HG03442 (cell line): ENCODE results near the gene PPP1R18.
"Not testable (repeated sequence)": the region's sequence is repeated elsewhere in the genome, so short reads cannot be mapped to it uniquely, and the experiment has no call there.

ENCODE experiments used
- ATAC-seq: cut with Tn5 transposase; IDR thresholded peaks from one replicate; pipeline ENCODE4 v1.9.1; 2021; ENCODE audit warnings: mild to moderate bottlenecking, moderate library complexity; ENCODE audit not compliant: unreplicated experiment

The PPP1R18 gene

DNA sequence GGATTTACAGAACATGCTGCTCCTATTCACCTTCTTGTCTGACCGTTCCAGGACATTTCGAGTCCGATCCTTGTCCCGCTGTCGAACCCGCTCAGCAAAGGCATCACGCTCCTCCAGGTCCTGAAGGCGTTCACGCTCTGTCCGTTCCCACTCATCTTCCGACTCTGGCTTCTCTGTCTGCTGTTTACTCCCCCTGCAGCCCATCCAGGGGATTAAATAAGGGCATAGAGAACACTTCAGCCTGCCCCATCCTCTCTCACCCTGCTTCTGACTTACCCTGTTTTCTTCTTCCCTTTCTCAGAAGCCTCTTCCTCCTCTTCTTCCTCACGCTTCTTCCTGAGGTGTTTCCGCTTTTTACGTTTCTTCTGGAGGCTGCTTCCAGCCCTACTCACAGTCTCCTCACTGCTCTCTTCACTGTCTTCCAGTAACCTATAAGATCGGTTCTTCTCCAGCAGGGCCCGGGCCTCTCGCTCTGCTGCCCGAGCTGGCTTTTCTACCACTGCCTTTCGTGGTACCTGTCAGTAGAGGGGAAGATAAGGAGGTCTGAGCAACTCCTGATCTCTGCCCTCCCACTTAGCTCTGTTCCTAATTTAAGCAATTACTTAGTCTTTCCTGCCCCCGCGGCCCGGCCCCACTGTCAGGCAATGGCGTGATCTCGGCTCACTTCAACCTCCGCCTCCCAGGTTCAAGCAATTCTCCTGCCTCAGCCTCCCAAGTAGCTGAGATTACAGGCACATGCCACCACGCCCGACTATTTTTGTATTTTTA, 15.5 kb downstream of the PPP1R18 start:
- no peak for ATAC-seq

DNA sequence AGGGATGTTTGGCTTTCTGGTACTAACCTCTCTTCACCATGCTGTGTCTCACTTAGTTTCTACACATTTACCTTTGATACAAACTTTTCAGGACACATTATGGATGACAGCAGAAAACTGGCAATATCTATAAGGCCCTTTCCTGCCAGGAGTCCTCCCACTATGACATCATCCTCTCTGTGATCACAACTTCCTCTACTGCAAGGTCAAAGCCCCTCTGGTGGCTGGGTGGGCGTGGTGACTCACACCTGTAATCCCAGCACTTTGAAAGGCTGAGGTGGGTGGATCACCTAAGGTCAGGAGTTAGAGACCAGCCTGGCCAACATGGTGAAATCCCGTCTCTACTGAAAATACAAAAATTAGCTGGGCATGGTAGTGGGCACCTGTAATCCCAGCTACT, 20.1 kb downstream of the PPP1R18 start:
- ATAC-seq: not testable (repeated sequence)

DNA sequence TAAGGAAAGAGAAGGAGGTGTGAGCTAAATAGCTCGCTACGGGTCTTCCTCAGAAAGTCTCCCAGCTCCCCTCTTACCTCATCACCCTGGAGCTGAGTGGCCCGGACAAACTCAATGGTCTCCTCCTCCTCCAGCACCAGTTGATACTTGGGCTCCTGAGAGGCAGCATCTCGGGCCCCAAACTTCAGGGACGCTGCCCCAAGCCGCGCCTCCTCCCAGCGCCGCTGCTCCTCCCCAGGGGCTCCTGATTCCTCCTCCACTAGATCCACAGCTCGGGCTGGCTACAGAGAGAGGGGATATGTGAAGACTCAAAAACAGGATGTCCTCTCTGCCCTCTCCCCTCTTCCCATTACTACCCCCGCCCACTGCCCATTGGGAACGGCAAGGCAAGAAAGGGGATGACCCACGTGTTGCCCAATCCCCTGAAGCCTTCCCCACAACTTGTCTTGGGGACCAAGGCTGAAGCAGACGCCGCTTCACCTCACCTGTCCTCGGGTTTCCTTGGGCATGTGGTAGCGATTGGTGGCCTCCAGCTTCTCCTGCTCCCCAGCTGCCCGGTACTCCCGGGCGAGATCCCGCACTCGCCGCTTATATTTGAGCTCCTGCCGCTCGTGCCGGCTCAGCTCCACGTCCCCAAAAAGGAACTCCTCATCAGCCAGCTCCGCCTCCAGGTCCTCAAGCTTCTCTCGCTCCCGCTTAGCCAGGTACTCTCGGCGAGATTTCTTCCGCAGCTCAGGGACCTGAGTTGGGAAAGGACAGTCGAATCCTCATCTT, 21.3 kb downstream of the PPP1R18 start:
- ATAC-seq: no peak

DNA sequence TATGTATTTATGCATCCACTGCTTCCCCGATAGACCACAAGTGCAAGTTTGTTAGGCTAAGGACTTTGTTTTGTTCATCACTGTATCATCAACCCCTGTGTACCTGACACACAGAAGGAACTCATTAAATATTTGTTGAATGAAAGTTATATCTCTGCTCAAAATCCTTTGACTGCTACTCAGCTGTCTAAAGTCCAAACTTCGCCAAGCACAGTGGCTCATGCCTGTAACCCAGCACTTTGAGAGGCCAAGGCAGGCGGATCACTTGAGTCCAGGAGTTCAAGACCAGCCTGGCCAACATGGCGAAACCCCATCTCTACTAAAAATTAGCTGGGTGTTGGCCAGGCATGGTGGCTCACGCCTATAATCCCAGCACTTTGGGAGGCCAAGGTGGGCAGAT, 28.5 kb downstream of the PPP1R18 start:
- ATAC-seq: not testable (repeated sequence)

DNA sequence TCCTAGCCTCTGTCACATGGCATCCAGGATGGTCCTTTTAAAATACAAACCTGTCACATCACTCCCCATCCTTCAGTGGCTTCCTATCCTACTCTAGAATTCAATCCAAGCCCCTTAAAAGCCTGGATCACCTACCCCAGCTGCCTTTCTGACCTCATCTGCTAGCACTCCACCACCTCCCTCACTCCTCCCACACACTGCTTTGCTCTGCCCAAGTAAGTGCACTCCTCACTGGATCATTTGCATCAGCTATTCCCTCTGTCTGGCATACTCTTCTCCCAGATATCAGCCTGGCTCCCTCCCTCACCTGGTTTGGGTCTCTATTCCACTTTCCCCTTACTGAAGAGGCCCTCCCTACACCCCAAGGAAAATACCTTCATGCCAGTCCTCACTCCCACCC, 29.0 kb downstream of the PPP1R18 start:
- no peak for ATAC-seq

DNA sequence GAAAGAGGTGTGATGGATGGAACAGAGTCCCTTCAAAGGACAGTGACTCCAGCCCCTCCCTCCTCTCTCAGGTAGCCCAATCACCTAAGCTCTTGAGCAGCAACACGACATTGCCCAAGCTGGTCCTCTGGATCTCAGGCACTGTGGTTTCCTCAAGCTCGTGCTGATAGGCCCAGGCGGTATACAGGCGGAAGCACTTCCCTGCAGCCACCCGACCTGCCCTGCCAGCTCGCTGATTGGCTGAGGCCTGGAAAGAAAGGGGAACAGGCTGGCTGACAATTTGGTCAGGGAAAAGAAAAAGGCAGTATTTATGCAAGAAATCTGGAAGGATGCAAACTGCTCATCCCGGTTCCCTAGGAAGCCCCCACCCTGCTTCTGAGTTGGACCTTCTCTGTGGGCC, 29.9 kb downstream of the PPP1R18 start:
- no peak for ATAC-seq

DNA sequence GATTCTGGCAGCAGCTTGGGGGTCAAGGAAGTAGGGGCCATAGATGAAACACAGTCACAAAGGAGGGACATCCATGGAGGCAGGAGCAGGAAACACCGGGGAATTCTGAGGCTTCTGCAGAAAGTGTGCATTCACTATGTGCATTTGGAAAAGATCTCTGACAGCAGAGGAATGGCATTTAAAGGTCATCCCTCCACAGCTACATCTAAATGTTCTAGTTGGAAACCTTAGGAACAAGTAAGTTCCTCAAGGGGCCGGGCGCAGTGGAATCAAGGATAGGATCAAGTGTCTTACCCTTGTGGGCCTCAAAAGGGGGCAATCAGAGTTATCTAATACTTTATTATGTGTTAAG, 30.7 kb downstream of the PPP1R18 start:
- no peak for ATAC-seq

DNA sequence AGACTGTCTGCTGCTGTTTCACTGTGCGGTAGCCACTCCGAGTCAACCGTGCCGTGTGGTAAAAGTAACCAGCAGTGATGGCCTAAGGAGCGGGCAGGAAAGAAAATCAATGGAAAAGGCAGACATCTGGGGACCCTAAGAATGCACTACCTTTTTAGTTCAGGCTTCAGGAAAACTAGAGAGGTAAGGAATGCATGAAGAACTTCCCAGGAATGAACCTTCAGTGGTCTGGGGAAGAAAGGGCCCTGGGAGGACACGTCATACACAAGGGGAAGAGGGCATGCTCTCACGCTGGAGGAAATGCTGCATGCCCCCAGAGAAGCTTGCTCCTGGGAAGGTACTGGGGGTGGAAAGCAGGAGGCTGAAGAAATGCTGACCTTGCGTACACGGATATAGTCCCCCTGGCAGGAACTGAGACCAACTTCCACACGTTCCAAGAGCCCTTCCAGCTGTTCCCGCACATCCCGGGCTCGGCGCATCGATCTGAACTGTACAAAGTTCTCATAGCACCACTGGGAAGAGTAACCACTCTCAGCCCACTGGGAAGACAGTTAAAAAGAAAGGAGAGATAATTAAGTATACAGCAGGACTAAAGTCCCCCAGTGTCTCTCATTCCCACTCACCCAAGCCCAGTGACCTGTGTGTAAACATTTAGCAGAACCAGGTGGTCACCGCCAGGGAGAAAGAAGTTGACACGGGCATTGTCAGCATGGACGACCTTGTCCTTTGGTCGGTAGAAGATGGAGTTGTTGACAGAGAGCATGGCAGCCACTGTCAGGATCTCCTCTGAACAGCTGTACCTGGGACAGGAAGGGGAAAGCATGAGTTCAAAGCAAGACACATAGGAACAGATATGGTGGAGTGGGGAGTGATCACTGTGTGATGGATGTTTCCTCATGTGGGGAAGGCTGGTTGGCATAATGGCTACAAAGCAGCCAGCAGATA, 31.4 kb downstream of the PPP1R18 start:
- no peak for ATAC-seq

DNA sequence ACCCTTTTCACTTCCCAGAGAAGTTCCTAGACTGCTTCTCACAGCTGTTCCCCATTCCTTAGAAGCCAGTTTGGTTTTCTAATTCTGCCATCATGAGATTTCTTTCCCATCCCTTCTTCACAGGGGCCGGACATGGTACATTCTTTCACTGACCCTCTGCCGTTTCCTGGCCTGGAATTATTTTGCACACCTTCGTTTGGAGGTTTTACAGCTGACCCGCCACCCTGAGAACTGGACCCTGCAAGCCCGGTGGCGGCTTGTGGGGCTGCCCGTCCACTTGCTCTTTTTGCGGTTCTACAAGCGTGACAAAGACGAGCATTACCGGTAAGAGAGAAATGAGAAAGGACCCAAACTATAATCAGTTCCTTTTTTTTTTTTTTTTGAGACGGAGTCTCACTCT, 35.3 kb downstream of the PPP1R18 start:
- ATAC-seq: no peak

DNA sequence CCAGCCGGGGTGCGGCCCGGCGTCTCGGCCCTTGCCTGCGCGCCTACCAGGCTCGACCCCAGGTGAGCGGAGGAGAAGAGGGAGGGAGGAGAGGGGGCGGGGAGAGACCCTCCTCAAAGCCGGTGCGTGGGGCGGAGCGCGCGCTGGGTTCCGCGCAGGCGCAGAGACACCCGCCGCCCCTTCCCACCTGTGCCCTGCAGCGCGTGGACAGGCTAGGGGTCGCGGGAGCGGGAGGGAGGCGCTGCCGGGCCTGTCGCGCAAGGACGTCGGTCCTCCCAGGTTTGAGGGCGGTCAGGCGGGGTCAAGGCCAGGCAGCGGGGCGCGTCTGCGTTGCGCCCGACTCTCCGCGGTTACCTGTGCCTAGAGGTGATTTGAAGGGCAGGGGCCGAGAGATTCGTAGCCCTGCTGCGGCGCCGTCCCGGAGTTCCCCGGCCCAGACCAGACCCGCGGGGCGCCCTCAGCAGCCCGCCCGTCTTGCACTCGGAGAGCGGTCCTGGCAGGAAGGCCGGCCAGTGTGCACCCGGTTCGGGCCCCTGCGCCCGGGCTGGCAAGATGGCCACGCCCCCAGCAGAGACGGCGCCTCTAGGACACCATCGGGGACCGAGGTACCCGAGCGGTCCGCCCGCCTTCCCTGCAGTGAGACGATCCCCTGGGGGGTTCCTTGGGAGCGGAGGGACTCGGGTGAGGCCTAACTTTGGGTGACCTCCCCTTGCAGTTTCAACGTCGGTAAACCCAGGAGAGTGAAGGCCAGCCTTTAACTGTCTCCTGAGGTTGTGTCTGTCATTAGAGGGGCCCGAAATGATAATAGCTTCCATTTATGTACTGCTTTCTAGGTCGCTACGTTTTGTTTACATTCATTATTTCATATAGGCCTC, 39.0 kb downstream of the PPP1R18 start:
- ATAC-seq: peak; percentile 64

DNA sequence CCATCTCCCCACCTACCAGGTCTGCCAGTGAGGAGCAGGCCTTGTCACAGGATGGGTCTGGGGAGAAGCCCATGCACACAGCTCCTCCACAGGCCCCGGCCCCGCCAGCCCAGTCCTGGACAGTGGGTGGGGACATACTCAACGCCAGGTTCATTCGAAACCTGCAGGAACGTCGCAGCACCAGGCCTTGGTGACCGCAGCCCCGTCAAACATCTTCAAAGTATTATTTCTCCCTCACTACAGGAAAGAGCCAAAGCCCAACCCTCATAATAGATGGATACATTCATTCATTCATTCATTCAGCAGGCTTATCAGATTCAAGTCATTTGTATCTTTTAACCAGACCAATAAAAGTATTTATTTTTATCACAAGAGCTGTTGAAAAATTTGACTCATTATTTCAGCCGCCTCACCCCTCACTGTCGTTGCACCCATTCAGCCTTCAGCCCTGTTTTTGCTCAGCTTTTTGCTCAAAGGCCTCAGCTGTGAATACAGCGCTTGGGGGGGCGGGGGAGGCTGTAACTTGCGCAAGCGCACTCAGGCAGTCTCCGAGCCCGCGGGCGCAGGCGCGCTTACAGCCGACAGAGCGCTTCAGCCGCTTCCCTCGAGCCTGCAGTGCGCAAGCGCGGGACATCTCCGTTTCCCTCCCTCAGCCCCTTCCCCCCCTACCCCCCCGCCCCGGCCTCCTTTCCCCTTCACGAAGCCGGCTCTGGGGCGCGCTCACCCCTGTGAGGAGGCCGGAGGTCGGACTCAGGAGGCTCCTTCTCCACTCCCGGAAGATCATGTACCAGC, 39.8 kb downstream of the PPP1R18 start, which contains the start of gene C6orf136:
Gene C6orf136 (plus strand): TSS at position 684 of the 792 bp plus-strand sequence. CDS start 99 bp downstream, at position 783.
- peak; percentile 43 for ATAC-seq

DNA sequence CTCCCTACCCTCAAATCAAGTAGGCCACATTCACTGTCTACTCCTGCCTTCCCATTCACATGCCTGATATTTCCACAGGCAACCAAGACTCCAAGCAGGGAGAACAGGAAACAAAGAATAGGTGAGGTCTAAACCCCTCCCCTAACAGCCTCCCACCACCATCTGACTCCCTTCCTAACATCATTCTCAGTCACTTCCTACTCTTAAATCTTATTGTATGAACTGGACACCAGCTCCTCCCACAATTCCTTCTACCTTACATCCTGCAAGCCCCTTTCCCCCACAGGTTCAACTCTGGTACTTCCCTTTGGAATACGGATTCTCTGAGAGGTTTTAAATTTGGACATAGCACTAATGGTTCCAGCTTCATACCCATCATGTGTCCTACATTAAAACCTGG, 40.5 kb downstream of the PPP1R18 start:
- ATAC-seq: no peak

DNA sequence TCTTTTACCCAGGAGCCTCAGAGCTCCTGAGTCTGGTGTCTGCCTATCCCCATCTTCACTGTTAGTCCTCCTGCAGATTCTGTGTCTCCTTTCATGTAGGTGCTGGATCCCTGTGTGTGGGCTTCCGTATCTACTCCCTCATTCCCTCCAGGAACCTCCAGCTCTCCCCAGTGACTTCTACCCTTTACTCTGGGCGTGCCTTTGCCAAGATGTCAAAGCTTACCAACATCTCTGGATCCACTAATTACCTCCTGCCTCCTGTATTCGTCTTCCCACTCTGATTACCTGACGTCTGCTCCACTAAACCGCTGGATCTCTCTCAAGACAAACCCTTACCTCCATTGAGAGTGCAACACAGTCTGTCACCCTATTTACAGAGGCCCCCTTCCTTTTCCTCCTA, 41.7 kb downstream of the PPP1R18 start:
- no peak for ATAC-seq

DNA sequence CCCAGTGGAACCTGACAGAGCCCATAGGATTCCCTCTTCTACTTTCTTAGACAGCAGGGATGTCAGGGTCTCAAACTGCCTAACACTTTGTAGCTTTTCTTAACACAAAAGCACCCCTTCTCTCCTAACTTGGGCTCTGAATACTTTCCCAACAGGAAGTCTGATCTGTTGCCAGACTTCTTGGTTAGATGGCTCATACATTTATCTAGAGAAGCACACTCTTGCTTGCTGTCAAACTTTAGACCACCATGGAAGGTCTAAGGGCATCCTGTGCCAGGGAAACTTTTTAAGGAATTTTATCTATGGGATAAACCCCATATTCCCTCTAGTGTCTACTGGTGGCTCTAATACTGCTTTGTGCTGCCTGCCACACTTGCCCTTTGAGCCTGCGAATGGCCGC, 42.8 kb downstream of the PPP1R18 start:
- no peak for ATAC-seq

DNA sequence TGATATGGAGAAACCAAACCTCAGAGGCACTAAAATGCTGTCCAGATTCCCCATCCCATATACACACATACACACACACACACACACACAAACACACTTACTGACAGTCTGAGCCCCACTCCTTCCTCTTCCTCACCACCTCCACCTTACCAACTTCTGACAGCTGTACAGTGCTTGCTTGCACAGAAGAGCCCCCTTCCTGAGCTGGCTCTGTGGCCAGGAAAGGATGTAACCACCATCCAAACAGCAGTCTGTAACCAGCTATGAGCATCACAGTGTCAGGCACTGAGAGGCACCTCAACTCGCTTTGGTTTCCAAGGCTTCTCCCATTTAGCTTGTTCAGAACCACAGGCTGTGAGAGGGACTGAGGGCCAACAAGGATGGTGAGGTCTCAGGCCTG, 45.4 kb downstream of the PPP1R18 start:
- ATAC-seq: no peak

DNA sequence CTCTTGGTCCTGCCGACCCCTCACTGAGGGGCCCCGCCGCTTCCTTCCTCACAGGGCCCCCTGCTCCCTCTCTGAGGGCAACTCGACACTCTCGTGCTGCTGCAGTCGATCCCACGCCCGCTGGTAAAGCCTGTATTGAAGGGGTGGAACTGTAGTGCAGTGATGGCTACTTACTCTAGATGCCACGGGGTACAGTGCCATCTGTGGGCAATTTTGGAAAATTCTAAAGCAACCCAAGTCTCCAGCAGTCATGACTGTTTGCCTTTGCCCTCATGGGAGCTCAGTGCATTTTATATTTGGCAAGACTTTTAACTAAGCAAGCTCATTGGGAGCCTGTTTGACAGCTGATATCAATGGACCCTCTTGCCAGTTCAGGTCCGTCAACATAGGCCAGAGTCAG, 46.0 kb downstream of the PPP1R18 start:
- no peak for ATAC-seq

DNA sequence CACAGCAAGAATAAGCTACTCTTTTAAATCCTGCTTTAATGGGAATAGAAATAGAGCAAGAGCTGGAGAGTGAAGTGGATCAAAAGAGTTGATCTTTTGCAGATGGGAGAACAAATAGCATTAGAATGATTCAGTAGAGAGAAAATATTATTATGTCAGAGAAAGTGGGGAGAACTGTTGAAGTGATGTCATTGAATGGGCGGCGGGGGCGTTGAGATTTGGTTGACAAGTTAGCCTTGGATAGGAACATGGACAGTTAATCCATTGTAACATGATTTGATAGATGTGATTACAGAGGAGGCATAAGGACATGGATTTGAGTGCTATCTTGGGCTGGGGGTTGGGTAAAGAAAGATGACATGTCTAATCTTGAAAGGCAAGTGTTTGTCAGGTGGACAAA, 50.6 kb downstream of the PPP1R18 start:
- ATAC-seq: no peak

DNA sequence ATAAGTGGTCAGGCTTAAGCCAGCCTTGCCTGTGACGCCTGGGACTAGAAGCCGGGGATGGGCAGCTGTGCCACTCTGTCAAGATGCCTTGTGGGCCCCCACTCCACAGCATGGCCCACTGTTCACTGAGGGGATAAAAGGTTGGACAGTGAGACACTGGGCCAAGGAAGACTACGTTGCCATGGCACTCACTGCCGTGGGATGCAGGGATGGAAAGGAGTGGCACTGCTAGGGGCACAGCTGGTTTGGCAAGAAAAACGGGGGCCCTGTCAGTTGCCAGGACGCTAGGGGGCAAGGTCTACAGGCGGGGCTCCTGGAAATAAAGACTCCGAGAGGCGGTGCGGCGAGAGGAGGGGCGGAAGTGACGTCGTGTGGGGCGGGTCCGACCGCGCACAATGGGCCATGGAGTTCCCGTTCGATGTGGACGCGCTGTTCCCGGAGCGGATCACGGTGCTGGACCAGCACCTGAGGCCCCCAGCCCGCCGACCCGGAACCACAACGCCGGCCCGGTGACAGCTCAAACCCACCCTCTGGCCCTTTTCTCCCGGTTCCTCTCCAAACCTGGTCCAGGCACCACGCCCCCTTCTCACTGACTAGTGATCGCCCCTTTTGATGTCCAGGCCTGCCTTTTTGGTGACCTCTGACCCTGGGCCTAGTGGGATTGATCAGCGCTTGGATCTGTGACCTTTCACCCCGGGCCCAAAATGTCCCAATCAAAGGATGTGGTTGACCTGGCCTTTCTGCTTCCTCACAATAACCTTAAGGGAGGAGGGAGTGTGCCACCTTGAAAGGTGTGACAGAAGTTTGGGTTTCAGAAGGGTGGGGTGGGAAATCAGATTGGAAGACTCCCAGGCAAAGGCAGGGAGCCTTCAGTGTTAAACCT, 59.7 kb downstream of the PPP1R18 start, which contains the start of gene ATAT1:
Gene ATAT1 (plus strand): TSS at position 391 of the 883 bp plus-strand sequence.
- peak; percentile 74 for ATAC-seq
